Heart right ventricle (tissue), 16 donors: Measurements from ENCODE around the gene SLC39A2. TPM values are rescaled to one million over a fixed set of nuclear protein-coding genes. Genes with fewer than 3 reads are reported as not detected.

Experiments
- ATAC-seq, 8 donors: fragments of 200-7000 bp; cut with Tn5 transposase; one replicate each; pipeline ENCODE4 v1.9.1; 2020; ENCODE audit warnings: mild to moderate bottlenecking in 8 of 8, moderate library complexity in 8 of 8, moderate number of reproducible peaks in 1 of 8
- DNase-seq, 2 donors: peaks; one replicate each; pipeline ENCODE4 v3.0.0-alpha.2; 2020
- H3K27ac ChIP-seq, 10 donors: fragments of 200-600 bp; sonication (generic) in 2 of 10; one replicate each; pipeline versions ENCODE4 v1.5.0 to v1.8.0; 2020 to 2022; ENCODE audit warnings: mild to moderate bottlenecking in 3 of 10
- H3K27me3 ChIP-seq, 7 donors: fragments of 200-600 bp; one replicate each; pipeline ENCODE4 v1.8.0; 2021 to 2022; ENCODE audit warnings: mild to moderate bottlenecking in 2 of 7
- H3K36me3 ChIP-seq, 9 donors: fragments of 200-600 bp; sonication (generic) in 1 of 9; one replicate each; pipeline versions ENCODE4 v1.5.0 to v1.8.0; 2020 to 2022; ENCODE audit warnings: mild to moderate bottlenecking in 2 of 9
- H3K4me1 ChIP-seq, 9 donors: fragments of 200-600 bp; sonication (generic) in 1 of 9; one replicate each; pipeline versions ENCODE4 v1.5.0 to v1.8.0; 2020 to 2022; ENCODE audit warnings: mild to moderate bottlenecking in 4 of 9
- H3K4me3 ChIP-seq, 10 donors: fragments of 200-600 bp; sonication (generic) in 2 of 10; one replicate each; pipeline versions ENCODE4 v1.5.0 to v1.8.0; 2020 to 2022; ENCODE audit warnings: mild to moderate bottlenecking in 7 of 10, moderate library complexity in 2 of 10
- H3K9me3 ChIP-seq, 11 donors: fragments of 200-600 bp in 10 of 11; sonication (generic) in 2 of 11; one replicate each; pipeline versions ENCODE4 v1.5.0 to v1.8.0; 2013 to 2022; ENCODE audit warnings: mild to moderate bottlenecking in 2 of 11, control low read depth in 1 of 11, moderate library complexity in 1 of 11
- CTCF ChIP-seq, 9 donors: fragments of 200-600 bp; sonication (generic) in 2 of 9; IDR thresholded peaks; one replicate each; pipeline versions ENCODE4 v1.5.0 to v1.8.0; 2021 to 2022; ENCODE audit warnings: antibody characterized with exemption in 9 of 9, mild to moderate bottlenecking in 5 of 9, moderate library complexity in 1 of 9
- WGBS, 2 donors: extraction: QIAGEN DNeasy Blood & Tissue Kit; methylation state at CpG; one replicate each; pipeline ENCODE4 v1.1.7; 2013; ENCODE audit warnings: inconsistent platforms in 1 of 2; 5-methylcytosine and 5-hydroxymethylcytosine counted together
- intact Hi-C, 10 donors: fragments of 100-400 bp; cut with DNase I; formaldehyde crosslinking; loops; one replicate each; pipeline versions ENCODE4 v1.11.1 to v1.14.2; 2022
- microRNA-seq, 2 donors: library from miRNA; unstranded; fragments of <30 nt; microRNA quantifications; one replicate each; pipeline ENCODE4 v1.2.0, GENCODE V29; 2021
- polyA plus RNA-seq, 2 donors: library from polyadenylated mRNA; stranded (reverse); fragments of 200-250 nt; gene quantifications; one replicate each; pipeline ENCODE4 v1.2.3, GENCODE V29; 2013
- total RNA-seq, 10 donors: library from RNA; stranded (reverse); fragmentation: NEBNext Ultra II Directional in 3 of 10; extraction: Animal tissue kit (Norgen Biotek cat#: 25700) in 3 of 10; gene quantifications; one replicate each; pipeline versions ENCODE4 v1.2.1 to v1.2.4, GENCODE V29; 2021 to 2023
- donor health status: Arrhythmogenic right ventricular cardiomyopathy.
- donor health status: ischemic (EF 13 %, LVEDD 7.1; RV severe dilation, severe dysfunction).
- donor health status: healthy with polysubstance abuse.
- donor health status: DM: no; HTN: yes; CAD: no.
- donor health status: DM: no; HTN: no; CAD: no.
- donor health status: ischemic (EF 25% LVEDD 6.9; RV normal size, moderate dysfunction).
- donor health status: ischemic (EF 25% LVEDD 5.7; RV mildly dilated, moderate dysfunction).
- donor health status: healthy.
- donor health status: DM: yes; HTN: yes; CAD: no.
- donor health status: Ischemic cardiomyopathy.
- donor health status: ischemic (EF 35%, LVEDD 5.7; RV mildly dilated, moderate dysfunction).
- donor health status: nonischemic (EF 11% LVEDD 7.7; RV severe dilation, severe dysfunction).
- donor health status: DM: yes; HTN: yes; CAD: no.
- donor health status: PGD.
- donor health status: ischemic (EF 29% LVEDD 5.4; RV normal size, mild dysfunction).
- donor health status: nonischemic (EF 23%, LVEDD 6.1; RV moderate dilation, normal function).

SLC39A2 gene
- total and polyA plus RNA-seq, 12 donors: not detected

DNA sequence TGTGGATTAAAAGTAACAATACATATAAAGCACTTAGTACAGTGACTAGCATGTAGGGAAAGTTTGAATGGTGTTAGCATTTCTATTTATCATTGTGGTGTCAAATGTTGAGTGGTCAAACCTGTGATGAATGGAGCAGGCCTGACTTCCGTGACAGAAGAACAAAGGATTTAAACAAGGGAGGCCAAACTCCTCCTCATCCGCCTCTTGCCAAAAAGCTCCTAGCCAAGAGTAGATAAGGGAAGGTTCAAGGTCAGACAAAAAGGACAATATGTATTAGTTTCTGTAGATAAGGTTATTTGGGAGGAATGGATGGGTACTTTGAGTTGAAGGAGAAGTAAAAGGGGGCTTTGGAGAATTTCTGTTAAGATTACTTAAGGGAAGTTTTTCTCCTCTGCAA, 49.5 kb downstream of the SLC39A2 start:
- Histone ChIP-seq H3K27me3 (peaks cover 0 to 7% (median 0%) of the 10 kb centered on the region in 7 donors), H3K36me3 (no peaks in the 10 kb centered on the region), H3K4me3 (no peak overlapping the region), H3K27ac (no peak overlapping the region), H3K9me3 (no peaks in the 10 kb centered on the region), H3K4me1 (peaks cover 0 to 22% (median 16%) of the 10 kb centered on the region in 9 donors)
- intact Hi-C loops: loop anchor here in 1 of 10 donors (10.0 kb wide), 1 partner anchor 194 kb away; no protein-coding TSS in a partner anchor
- ATAC-seq (peak in 3 of 8 donors; percentile 16 to 31 (median 24)), DNase-seq (no peak)
- WGBS, 2 donors: 31 to 33% methylated on average over 2 of the region's 2 CpGs
- TF ChIP-seq CTCF (IDR thresholded peaks at IDR 0.05): no peak

GRCh38 chr14:21049271-21049673, 50.2 kb downstream of the SLC39A2 start:
- no peak for ATAC-seq
- H3K4me3 ChIP-seq: no peak overlapping the region
- intact Hi-C loops: loop anchor here in 1 of 10 donors (10.0 kb wide), 1 partner anchor 194 kb away; no protein-coding TSS in a partner anchor
- 82 to 87% methylated on average over 3 of the region's 3 CpGs for WGBS, 2 donors
- no peak for DNase-seq
- peaks cover 0 to 7% (median 0%) of the 10 kb centered on the region in 7 donors for H3K27me3 ChIP-seq
- H3K9me3 ChIP-seq: no peaks in the 10 kb centered on the region
- H3K36me3 ChIP-seq: no peaks in the 10 kb centered on the region
- peaks cover 0 to 16% (median 9%) of the 10 kb centered on the region in 9 donors for H3K4me1 ChIP-seq
- no peak for TF ChIP-seq CTCF (IDR thresholded peaks at IDR 0.05)
- H3K27ac ChIP-seq: no peak overlapping the region

- TF ChIP-seq CTCF (IDR thresholded peaks at IDR 0.05): no peak
- Histone ChIP-seq H3K36me3 (no peaks in the 10 kb centered on the region), H3K9me3 (no peaks in the 10 kb centered on the region), H3K4me3 (no peak overlapping the region), H3K4me1 (peaks cover 0 to 12% (median 4%) of the 10 kb centered on the region in 9 donors), H3K27me3 (no peaks in the 10 kb centered on the region), H3K27ac (no peak overlapping the region)
- DNase-seq: no peak
- intact Hi-C loops: loop anchor here in 1 of 10 donors (10.0 kb wide), 1 partner anchor 506 kb away; no protein-coding TSS in a partner anchor
- WGBS, 2 donors: 87 to 89% methylated on average over 3 of the region's 3 CpGs
- ATAC-seq: no peak
These were observed 51.5 kb downstream of the SLC39A2 start for GRCh38 chr14:21050597-21050996.

Small RNA genes lying within 50 kb of the gene (microRNA-seq; reads per million reads assigned to microRNA genes)
- 0 to 0.51 reads per million in 2 donors for gene MIR6717

Other genes with a start within 250 kb of the SLC39A2 start
- gene EDDM3B, start 230.9 kb upstream of the SLC39A2 start, total RNA-seq: not detected
- not detected for gene EDDM3B, start 230.9 kb upstream of the SLC39A2 start, polyA plus RNA-seq
- gene RNASE6, start 218.0 kb upstream of the SLC39A2 start, total RNA-seq: 10 to 100 TPM in 2 of 10 donors, 1 to 10 TPM in 8; 1.3 to 18.2 (median 2.4) TPM
- 1 to 10 TPM; 2.0 to 6.8 TPM for gene RNASE6, start 218.0 kb upstream of the SLC39A2 start, polyA plus RNA-seq
- 100 to 1,000 TPM in 9 of 10 donors, 10 to 100 TPM in 1; 92.1 to 490 (median 166) TPM for gene RNASE1, start 196.4 kb upstream of the SLC39A2 start, total RNA-seq
- 100 to 1,000 TPM; 342 to 373 TPM for gene RNASE1, start 196.4 kb upstream of the SLC39A2 start, polyA plus RNA-seq
- gene RNASE3, start 107.9 kb upstream of the SLC39A2 start, total RNA-seq: not detected
- under 1 TPM in 1 of 2 donors, not detected in 1; 0.06 TPM for gene RNASE3, start 107.9 kb upstream of the SLC39A2 start, polyA plus RNA-seq
- 1 to 10 TPM in 4 of 10 donors, not detected in 6; 1.2 to 7.8 (median 4.4) TPM for gene RNASE2, start 43.8 kb upstream of the SLC39A2 start, total RNA-seq
- gene RNASE2, start 43.8 kb upstream of the SLC39A2 start, polyA plus RNA-seq: 1 to 10 TPM; 2.9 to 4.4 TPM
- 10 to 100 TPM; 28.8 to 56.4 (median 38.3) TPM for gene METTL17, start 9.3 kb upstream of the SLC39A2 start, total RNA-seq
- 10 to 100 TPM; 50.2 to 79.3 TPM for gene METTL17, start 9.3 kb upstream of the SLC39A2 start, polyA plus RNA-seq
- 100 to 1,000 TPM; 242 to 420 (median 299) TPM for gene NDRG2, start 25.8 kb downstream of the SLC39A2 start, total RNA-seq
- 100 to 1,000 TPM; 286 to 293 TPM for gene NDRG2, start 25.8 kb downstream of the SLC39A2 start, polyA plus RNA-seq
- 1 to 10 TPM in 5 of 10 donors, under 1 TPM in 5; 0.28 to 3.2 (median 0.91) TPM for gene TPPP2, start 30.9 kb downstream of the SLC39A2 start, total RNA-seq
- gene TPPP2, start 30.9 kb downstream of the SLC39A2 start, polyA plus RNA-seq: 1 to 10 TPM in 1 of 2 donors, under 1 TPM in 1; 0.75 to 1.1 TPM
- not detected for gene RNASE13, start 35.5 kb downstream of the SLC39A2 start, total RNA-seq
- gene RNASE13, start 35.5 kb downstream of the SLC39A2 start, polyA plus RNA-seq: not detected
- not detected for gene RNASE7, start 43.1 kb downstream of the SLC39A2 start, total RNA-seq
- gene RNASE7, start 43.1 kb downstream of the SLC39A2 start, polyA plus RNA-seq: under 1 TPM in 1 of 2 donors, not detected in 1; 0.03 TPM
- gene RNASE8, start 58.5 kb downstream of the SLC39A2 start, total RNA-seq: not detected
- gene RNASE8, start 58.5 kb downstream of the SLC39A2 start, polyA plus RNA-seq: not detected
- gene ARHGEF40, start 71.0 kb downstream of the SLC39A2 start, total RNA-seq: 10 to 100 TPM; 14.2 to 24.4 (median 17.5) TPM
- gene ARHGEF40, start 71.0 kb downstream of the SLC39A2 start, polyA plus RNA-seq: 10 to 100 TPM; 21.1 to 25.2 TPM
- 10 to 100 TPM; 22.1 to 58.4 (median 32.2) TPM for gene ZNF219, start 99.4 kb downstream of the SLC39A2 start, total RNA-seq
- 10 to 100 TPM; 37.1 to 39.2 TPM for gene ZNF219, start 99.4 kb downstream of the SLC39A2 start, polyA plus RNA-seq
- gene TMEM253, start 101.8 kb downstream of the SLC39A2 start, total RNA-seq: under 1 TPM in 9 of 10 donors, not detected in 1; 0.16 to 0.45 (median 0.28) TPM
- 1 to 10 TPM in 1 of 2 donors, under 1 TPM in 1; 0.30 to 1.1 TPM for gene TMEM253, start 101.8 kb downstream of the SLC39A2 start, polyA plus RNA-seq
- gene OR5AU1, start 156.8 kb downstream of the SLC39A2 start, total RNA-seq: not detected
- not detected for gene OR5AU1, start 156.8 kb downstream of the SLC39A2 start, polyA plus RNA-seq